ENCODE data around the gene IL6.
"Not testable (repeated sequence)": the region's sequence is repeated elsewhere in the genome, so short reads cannot be mapped to it uniquely, and the experiment has no call there.

IL6 gene

DNA sequence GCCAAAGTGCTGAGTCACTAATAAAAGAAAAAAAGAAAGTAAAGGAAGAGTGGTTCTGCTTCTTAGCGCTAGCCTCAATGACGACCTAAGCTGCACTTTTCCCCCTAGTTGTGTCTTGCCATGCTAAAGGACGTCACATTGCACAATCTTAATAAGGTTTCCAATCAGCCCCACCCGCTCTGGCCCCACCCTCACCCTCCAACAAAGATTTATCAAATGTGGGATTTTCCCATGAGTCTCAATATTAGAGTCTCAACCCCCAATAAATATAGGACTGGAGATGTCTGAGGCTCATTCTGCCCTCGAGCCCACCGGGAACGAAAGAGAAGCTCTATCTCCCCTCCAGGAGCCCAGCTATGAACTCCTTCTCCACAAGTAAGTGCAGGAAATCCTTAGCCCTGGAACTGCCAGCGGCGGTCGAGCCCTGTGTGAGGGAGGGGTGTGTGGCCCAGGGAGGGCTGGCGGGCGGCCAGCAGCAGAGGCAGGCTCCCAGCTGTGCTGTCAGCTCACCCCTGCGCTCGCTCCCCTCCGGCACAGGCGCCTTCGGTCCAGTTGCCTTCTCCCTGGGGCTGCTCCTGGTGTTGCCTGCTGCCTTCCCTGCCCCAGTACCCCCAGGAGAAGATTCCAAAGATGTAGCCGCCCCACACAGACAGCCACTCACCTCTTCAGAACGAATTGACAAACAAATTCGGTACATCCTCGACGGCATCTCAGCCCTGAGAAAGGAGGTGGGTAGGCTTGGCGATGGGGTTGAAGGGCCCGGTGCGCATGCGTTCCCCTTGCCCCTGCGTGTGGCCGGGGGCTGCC, at the start of gene IL6:
IL6 (plus strand) TSS at position 294 of the 807 bp plus-strand sequence; CDS start at position 357, 63 bp downstream.
- Histone ChIP-seq H3K36me3 (ENCODE audit: control insufficient read depth, insufficient read depth, low read length) (no peaks in the 10 kb centered on the region), H3K4me3 (ENCODE audit: low read length) (no peak within 1 kb of the TSS), H3K9me3 (ENCODE audit: control insufficient read depth, insufficient read depth, low read length) (no peaks in the 10 kb centered on the region), H3K27ac (ENCODE audit: low read length) (no peak within 1 kb of the TSS), H3K4me1 (ENCODE audit: control insufficient read depth, insufficient read depth, low read length) (peaks cover 5% of the 10 kb centered on the region; the same call in 1 of the 2 replicates), H3K27me3 (ENCODE audit: control insufficient read depth, insufficient read depth, low read length) (no peaks in the 10 kb centered on the region)
- DNase-seq (ENCODE audit: low read depth, low spot score), result no peak
- WGBS (ENCODE audit: insufficient coverage, insufficient read length), result no CpG with 5 or more reads among the region's 28 CpGs

DNA sequence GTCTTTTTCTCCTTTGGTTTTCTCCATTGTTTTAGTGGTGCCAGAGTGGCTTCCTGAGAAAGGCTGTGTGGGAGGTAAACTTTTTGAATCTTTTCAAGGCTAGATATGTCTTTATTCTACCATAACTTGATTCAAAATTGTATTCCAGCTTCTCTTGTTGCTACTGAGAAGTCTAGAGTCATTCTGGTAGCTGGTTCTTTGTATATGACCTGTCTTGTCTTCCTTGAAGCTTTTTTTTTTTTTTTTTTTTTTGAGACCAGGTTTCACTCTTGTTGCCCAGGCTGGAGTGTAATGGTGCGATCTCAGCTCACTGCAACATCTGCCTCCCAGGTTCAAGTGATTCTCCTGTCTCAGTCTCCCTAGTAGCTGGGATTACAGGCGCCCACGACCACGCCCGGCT, 49.7 kb upstream of the IL6 start:
- no CpG with 5 or more reads among the region's 5 CpGs for WGBS (ENCODE audit: insufficient coverage, insufficient read length)
- not testable (repeated sequence) for H3K27me3 ChIP-seq (ENCODE audit: control insufficient read depth, insufficient read depth, low read length); H3K9me3 ChIP-seq (ENCODE audit: control insufficient read depth, insufficient read depth, low read length); DNase-seq (ENCODE audit: low read depth, low spot score); H3K27ac ChIP-seq (ENCODE audit: low read length); H3K4me3 ChIP-seq (ENCODE audit: low read length); H3K4me1 ChIP-seq (ENCODE audit: control insufficient read depth, insufficient read depth, low read length); H3K36me3 ChIP-seq (ENCODE audit: control insufficient read depth, insufficient read depth, low read length)

- no peak for DNase-seq (ENCODE audit: low read depth, low spot score)
- H3K4me3 ChIP-seq (ENCODE audit: low read length), result no peak overlapping the region
- H3K36me3 ChIP-seq (ENCODE audit: control insufficient read depth, insufficient read depth, low read length), result no peaks in the 10 kb centered on the region
- no peak overlapping the region for H3K27ac ChIP-seq (ENCODE audit: low read length)
- no peaks in the 10 kb centered on the region for H3K9me3 ChIP-seq (ENCODE audit: control insufficient read depth, insufficient read depth, low read length)
- H3K27me3 ChIP-seq (ENCODE audit: control insufficient read depth, insufficient read depth, low read length), result no peaks in the 10 kb centered on the region
- no peaks in the 10 kb centered on the region for H3K4me1 ChIP-seq (ENCODE audit: control insufficient read depth, insufficient read depth, low read length)
- WGBS (ENCODE audit: insufficient coverage, insufficient read length), result no CpG with 5 or more reads among the region's 6 CpGs
Observed at GRCh38 chr7:22677680-22678079, 49.3 kb upstream of the IL6 start.

DNA sequence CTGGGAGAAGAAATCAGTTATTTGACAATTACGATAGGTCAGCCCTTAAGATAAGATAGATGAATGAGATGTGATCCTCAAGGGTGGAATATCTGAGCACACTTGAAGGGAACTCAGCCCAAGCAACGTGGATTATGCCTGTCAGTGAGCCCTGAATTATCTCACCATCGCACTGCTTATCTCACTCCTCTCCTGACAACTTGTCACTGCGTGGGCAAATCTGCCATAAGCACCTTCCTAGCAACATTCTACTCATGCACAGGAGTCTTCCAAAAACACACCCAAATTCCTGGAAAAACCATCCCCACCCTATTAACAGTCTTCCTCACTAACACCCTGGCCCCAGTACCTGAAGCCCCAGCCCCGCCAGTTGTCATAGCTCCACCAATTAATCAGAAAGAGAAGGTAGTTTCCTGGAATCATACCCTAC, 46.5 kb upstream of the IL6 start:
- Histone ChIP-seq H3K4me3 (ENCODE audit: low read length) (no peak overlapping the region), H3K9me3 (ENCODE audit: control insufficient read depth, insufficient read depth, low read length) (no peaks in the 10 kb centered on the region), H3K36me3 (ENCODE audit: control insufficient read depth, insufficient read depth, low read length) (no peaks in the 10 kb centered on the region), H3K27me3 (ENCODE audit: control insufficient read depth, insufficient read depth, low read length) (no peaks in the 10 kb centered on the region), H3K27ac (ENCODE audit: low read length) (no peak overlapping the region), H3K4me1 (ENCODE audit: control insufficient read depth, insufficient read depth, low read length) (no peaks in the 10 kb centered on the region)
- no peak for DNase-seq (ENCODE audit: low read depth, low spot score)
- WGBS (ENCODE audit: insufficient coverage, insufficient read length), result no CpG with 5 or more reads among the region's 5 CpGs

DNA sequence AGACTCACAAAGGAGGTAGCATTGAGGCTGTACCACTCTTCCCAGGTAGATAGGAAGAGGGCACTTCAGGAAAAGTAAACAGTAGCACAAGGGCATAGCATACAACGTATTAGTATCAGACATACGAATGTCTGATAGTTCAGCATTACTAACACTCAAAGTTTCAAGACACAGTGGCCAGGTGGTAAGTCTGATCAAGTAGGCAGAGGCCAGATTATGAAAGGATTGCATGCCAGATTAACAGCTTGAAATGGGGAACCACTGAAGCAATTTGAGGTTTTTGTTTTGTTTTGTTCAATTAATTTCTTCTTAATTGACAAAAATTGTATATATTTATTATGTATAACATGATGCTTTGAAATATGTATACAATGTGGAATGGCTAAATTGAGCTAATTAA, 45.7 kb upstream of the IL6 start:
- no CpG with 5 or more reads among the region's 2 CpGs for WGBS (ENCODE audit: insufficient coverage, insufficient read length)
- H3K9me3 ChIP-seq (ENCODE audit: control insufficient read depth, insufficient read depth, low read length), result no peaks in the 10 kb centered on the region
- no peak for DNase-seq (ENCODE audit: low read depth, low spot score)

GRCh38 chr7:22681852-22682657, 44.9 kb upstream of the IL6 start:
- Histone ChIP-seq H3K36me3 (ENCODE audit: control insufficient read depth, insufficient read depth, low read length) (no peaks in the 10 kb centered on the region), H3K4me3 (ENCODE audit: low read length) (no peak overlapping the region), H3K27ac (ENCODE audit: low read length) (no peak overlapping the region), H3K27me3 (ENCODE audit: control insufficient read depth, insufficient read depth, low read length) (no peaks in the 10 kb centered on the region), H3K4me1 (ENCODE audit: control insufficient read depth, insufficient read depth, low read length) (no peaks in the 10 kb centered on the region), H3K9me3 (ENCODE audit: control insufficient read depth, insufficient read depth, low read length) (no peaks in the 10 kb centered on the region)
- WGBS (ENCODE audit: insufficient coverage, insufficient read length), result no CpG with 5 or more reads among the region's 4 CpGs
- DNase-seq (ENCODE audit: low read depth, low spot score), result no peak

More for the DNA sequence above, 45.7 kb upstream of the IL6 start:
- Histone ChIP-seq H3K4me3 (ENCODE audit: low read length) (no peak overlapping the region), H3K4me1 (ENCODE audit: control insufficient read depth, insufficient read depth, low read length) (no peaks in the 10 kb centered on the region), H3K27ac (ENCODE audit: low read length) (no peak overlapping the region), H3K27me3 (ENCODE audit: control insufficient read depth, insufficient read depth, low read length) (no peaks in the 10 kb centered on the region), H3K36me3 (ENCODE audit: control insufficient read depth, insufficient read depth, low read length) (no peaks in the 10 kb centered on the region)

DNA sequence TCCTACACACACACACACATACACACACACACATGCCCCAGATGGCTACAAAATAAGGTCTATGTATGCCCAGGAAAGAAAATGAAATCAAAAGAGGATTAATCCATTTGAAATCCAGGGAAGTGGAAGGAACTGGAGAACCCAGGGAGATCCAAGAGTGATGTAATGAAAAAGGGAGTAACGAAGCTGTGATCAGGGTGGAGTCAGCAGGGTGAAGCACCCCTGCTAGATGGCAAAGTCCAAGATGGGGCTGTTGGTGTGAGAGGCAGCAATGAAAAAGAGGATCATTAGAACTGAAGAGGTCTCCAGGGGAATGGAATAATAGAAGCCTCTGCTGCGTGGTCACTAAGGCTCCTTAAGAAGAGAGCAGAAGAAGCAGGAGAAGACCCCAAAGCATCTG, 43.6 kb upstream of the IL6 start:
- H3K9me3 ChIP-seq (ENCODE audit: control insufficient read depth, insufficient read depth, low read length), result no peaks in the 10 kb centered on the region
- H3K4me1 ChIP-seq (ENCODE audit: control insufficient read depth, insufficient read depth, low read length), result no peaks in the 10 kb centered on the region
- DNase-seq (ENCODE audit: low read depth, low spot score), result no peak
- no peaks in the 10 kb centered on the region for H3K27me3 ChIP-seq (ENCODE audit: control insufficient read depth, insufficient read depth, low read length)
- H3K36me3 ChIP-seq (ENCODE audit: control insufficient read depth, insufficient read depth, low read length), result no peaks in the 10 kb centered on the region
- no CpG with 5 or more reads among the region's 2 CpGs for WGBS (ENCODE audit: insufficient coverage, insufficient read length)
- H3K27ac ChIP-seq (ENCODE audit: low read length), result no peak overlapping the region
- H3K4me3 ChIP-seq (ENCODE audit: low read length), result no peak overlapping the region

DNA sequence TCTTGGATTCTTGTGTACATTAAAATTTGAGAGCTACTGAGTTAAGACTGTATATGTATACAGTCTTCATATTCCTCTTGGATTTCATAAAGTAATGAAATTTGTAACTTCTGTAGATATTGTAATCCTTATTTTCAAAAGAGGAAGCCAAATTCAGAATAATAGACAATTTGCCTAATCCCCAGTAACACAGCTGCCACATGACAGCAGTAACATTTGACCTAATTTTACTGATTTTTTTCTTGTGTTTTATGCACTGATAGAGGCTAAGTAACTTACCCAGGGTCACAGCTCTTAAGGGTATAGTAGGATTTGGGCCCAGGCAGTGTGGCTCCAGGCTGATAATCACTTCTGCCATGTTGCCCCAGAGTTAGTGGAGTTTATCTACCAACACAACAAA, 40.4 kb upstream of the IL6 start:
- no peaks in the 10 kb centered on the region for H3K36me3 ChIP-seq (ENCODE audit: control insufficient read depth, insufficient read depth, low read length)
- no peaks in the 10 kb centered on the region for H3K9me3 ChIP-seq (ENCODE audit: control insufficient read depth, insufficient read depth, low read length)
- no peaks in the 10 kb centered on the region for H3K27me3 ChIP-seq (ENCODE audit: control insufficient read depth, insufficient read depth, low read length)
- no peak for DNase-seq (ENCODE audit: low read depth, low spot score)
- no peaks in the 10 kb centered on the region for H3K4me1 ChIP-seq (ENCODE audit: control insufficient read depth, insufficient read depth, low read length)
- H3K27ac ChIP-seq (ENCODE audit: low read length), result no peak overlapping the region
- no peak overlapping the region for H3K4me3 ChIP-seq (ENCODE audit: low read length)

DNA sequence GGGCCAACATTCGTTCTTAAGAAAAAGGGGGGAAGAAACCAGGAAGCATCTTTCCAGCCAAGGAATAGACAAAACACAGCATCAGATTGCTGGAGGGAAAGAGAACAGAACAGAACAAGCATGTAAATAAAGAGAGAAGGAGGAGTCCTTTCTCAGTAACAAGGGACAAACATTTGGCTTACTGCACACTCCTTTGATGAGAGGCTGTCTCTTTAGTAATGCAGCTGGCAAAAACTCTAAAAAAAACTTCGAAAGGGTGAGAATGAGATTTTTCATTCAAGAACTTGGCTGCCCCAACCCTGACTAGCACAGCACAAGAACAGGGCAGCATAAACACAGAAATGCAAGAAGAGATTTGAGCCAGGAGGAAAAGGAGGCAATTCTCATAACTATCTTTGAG, 38.9 kb upstream of the IL6 start:
- no peaks in the 10 kb centered on the region for H3K36me3 ChIP-seq (ENCODE audit: control insufficient read depth, insufficient read depth, low read length)
- H3K4me1 ChIP-seq (ENCODE audit: control insufficient read depth, insufficient read depth, low read length), result no peaks in the 10 kb centered on the region
- WGBS (ENCODE audit: insufficient coverage, insufficient read length), result no CpG with 5 or more reads among the region's 2 CpGs
- H3K27ac ChIP-seq (ENCODE audit: low read length), result no peak overlapping the region
- no peak overlapping the region for H3K4me3 ChIP-seq (ENCODE audit: low read length)
- no peak for DNase-seq (ENCODE audit: low read depth, low spot score)
- no peaks in the 10 kb centered on the region for H3K9me3 ChIP-seq (ENCODE audit: control insufficient read depth, insufficient read depth, low read length)
- H3K27me3 ChIP-seq (ENCODE audit: control insufficient read depth, insufficient read depth, low read length), result no peaks in the 10 kb centered on the region

DNA sequence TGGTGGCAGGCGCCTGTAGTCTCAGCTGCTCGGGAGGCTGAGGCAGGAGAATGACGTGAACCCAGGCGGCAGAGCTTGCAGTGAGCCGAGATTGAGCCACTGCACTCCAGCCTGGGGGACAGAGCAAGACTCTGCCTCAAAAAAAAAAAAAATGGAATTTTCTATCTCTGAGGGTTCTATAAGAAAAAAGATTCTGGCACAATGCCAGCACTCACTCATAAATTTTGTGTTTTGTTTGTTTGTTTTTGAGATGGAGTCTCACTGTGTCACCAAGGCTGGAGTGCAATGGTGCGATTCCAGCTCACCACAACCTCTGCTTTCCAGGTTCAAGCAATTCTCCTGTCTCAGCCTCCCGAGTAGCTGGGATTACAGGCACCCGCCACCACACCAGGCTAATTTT, 38.1 kb upstream of the IL6 start:
- no CpG with 5 or more reads among the region's 8 CpGs for WGBS (ENCODE audit: insufficient coverage, insufficient read length)
- H3K27me3 ChIP-seq (ENCODE audit: control insufficient read depth, insufficient read depth, low read length); H3K27ac ChIP-seq (ENCODE audit: low read length); H3K36me3 ChIP-seq (ENCODE audit: control insufficient read depth, insufficient read depth, low read length); H3K9me3 ChIP-seq (ENCODE audit: control insufficient read depth, insufficient read depth, low read length); H3K4me1 ChIP-seq (ENCODE audit: control insufficient read depth, insufficient read depth, low read length); H3K4me3 ChIP-seq (ENCODE audit: low read length); DNase-seq (ENCODE audit: low read depth, low spot score): not testable (repeated sequence)

Data from iPS DF 6.9 (cell line).